Stimulated activated CD4-positive, alpha-beta T cell treated with anti-CD3 and anti-CD28 coated beads, Interleukin-12 subunit alpha, Interleukin-12 subunit beta, amount 100 ng/mL, for 48 hours (primary cell): ENCODE measurements around the gene ADGRG1.

Experiments
- DNase-seq, 3 donors: peaks; one replicate each; pipeline ENCODE4 v3.0.0-alpha.2; 2020; ENCODE audit warnings: low read depth in 2 of 3, low spot score in 1 of 3

ADGRG1 gene

DNA sequence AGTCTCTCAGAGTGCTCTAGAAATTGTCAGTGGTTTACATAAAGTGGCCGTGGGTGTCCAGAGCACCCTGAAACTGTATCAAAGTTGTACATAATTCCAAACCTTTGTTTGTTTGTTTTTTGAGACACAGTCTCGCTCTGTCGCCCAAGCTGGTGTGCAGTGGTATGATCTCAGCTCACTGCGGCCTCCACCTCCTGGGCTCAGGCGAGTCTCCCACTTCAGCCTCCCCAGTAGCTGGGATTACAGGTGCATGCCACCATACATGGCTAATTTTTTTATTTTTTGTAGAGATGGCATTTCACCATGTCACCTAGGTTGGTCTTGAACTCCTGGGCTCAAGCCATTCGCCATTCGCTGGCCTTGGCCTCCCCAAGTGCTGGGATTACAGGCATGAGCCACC, 24.3 kb upstream of the ADGRG1 start:
- no peak for DNase-seq

GRCh38 chr16:57606147-57606846, 22.1 kb upstream of the ADGRG1 start:
- no peak for DNase-seq

GRCh38 chr16:57606847-57607501, 21.5 kb upstream of the ADGRG1 start:
- DNase-seq, result no peak

- DNase-seq, result no peak
These were observed 20.6 kb upstream of the ADGRG1 start for GRCh38 chr16:57607676-57608461.

GRCh38 chr16:57608462-57609113, 19.8 kb upstream of the ADGRG1 start:
- no peak for DNase-seq

DNA sequence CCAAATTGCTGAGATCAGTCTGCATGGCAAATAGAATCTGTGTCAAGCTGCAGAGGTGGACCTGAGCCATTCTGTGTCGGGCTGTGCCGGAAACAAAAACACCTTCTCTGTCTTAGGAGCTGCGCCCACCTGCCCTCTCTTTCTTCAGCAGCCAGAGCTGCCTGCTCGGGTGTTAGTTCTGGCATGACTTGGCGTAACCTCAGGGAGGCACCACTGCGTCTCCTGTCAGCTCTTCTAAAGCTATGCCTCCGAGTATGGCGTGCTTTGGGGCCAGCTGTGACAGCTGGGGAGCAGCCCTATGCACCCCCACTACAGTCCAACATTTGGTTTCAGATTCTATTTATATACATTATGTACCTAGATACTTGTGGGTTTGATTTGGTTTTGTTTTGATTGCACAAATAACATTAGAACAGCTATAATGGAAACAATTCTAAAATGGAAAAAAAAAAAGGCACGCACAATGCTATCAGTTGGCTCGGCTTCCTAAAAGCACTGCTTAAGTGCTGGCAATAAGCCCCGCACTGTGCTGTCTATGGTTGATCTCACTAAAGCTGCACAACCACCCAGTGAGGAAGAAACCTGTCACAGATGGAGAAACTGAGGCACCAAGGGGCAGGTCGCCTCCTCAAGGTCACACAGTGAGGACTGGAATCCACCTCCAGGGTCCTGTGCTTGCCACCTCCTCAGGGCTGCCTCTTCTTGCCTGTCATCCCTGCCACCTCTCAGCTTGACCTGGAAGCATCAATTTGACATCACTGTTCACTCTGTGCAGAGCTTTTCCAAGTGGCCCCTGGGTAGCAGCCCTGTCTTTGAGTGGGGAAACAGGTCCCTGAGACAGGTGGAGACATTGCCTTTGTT, 18.7 kb upstream of the ADGRG1 start:
- peak; percentile 63 to 81 (median 72) for DNase-seq

DNA sequence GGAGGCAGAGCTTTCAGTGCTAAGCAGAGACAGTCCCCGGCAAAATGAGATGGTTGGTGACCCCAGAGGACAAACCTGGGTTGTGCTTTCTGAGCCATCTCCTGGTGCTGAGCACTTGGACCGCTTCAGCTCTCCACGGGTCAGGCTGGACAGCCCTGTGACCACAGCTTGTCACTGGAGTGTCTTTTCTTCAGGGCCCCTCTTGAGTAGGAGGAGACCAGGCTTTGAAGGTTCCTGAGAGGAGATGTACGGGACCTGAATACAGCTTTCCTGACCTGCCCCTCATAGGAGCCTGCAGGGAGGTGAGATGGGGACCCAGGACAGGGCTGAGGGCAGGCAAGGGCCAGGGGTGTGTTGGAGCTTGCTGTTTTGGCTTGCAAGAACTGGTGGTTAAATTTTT, 17.8 kb upstream of the ADGRG1 start:
- no peak for DNase-seq

GRCh38 chr16:57611181-57611580, 17.2 kb upstream of the ADGRG1 start:
- no peak for DNase-seq

- no peak for DNase-seq
These were observed 16.7 kb upstream of the ADGRG1 start for GRCh38 chr16:57611706-57612105.

GRCh38 chr16:57612494-57612893, 15.9 kb upstream of the ADGRG1 start:
- no peak for DNase-seq

GRCh38 chr16:57613514-57613913, 14.9 kb upstream of the ADGRG1 start:
- no peak for DNase-seq

DNA sequence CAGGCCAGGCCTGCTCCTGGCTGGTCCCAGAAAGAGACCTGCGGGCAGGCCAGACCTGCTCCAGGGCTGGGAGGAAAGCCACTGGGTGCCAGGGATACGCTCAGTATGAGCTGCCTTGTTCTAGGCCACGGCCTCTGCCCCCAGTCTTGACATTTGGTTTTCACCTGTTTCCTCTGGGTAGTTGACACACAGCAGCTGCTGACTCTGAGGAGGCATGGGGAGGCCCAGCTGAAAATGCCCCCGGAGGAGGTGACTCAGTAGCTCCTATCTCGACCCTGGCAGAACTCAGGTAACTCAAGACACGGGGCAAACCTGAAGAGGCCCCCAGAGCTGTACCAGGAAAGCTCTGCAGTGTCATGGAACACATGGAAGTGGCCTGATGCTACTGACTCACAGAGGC, 13.9 kb upstream of the ADGRG1 start:
- DNase-seq, result peak in 1 of 3 donors; percentile 45

DNA sequence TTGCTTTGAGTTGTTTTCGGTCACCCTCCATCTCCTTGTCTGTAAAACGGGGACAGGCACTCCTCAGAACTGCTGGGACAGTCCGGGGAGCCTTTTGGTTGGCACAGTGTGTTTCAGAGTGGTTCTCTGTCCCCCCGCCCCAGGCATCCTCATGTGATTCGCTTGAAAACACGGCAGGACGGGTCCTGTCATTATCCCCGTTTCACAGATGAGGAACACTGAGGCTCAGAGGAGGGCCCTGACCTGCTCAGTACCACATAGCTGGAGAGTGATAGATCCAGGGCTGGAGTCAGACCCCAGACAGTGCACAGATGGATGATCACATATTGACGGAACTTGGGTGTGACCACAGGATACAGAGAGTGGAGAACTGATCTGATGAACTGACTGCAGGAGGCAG, 13.5 kb upstream of the ADGRG1 start:
- no peak for DNase-seq

GRCh38 chr16:57615813-57616212, 12.6 kb upstream of the ADGRG1 start:
- no peak for DNase-seq

- no peak for DNase-seq
These were observed 12.2 kb upstream of the ADGRG1 start for GRCh38 chr16:57616241-57616640.

DNA sequence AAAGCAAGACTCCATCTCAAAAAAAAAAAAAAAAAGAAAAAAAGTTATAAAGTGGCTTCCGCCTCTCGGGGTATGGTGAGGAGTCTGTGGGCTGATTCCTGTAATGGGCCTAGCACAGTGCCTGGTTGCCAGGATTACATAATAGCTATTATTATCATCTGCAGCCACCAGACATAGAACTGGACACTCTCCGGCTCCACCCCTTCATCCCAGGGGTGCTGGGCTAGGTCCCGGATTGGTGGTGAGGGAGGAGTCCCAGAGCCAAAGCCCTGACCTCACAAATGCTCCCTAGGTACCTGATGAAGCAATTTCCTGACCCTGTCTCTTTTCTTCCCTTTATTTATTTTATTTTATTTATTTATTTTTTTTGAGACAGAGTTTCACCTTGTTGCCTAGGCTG, 11.6 kb upstream of the ADGRG1 start:
- no peak for DNase-seq

GRCh38 chr16:57617604-57618111, 10.8 kb upstream of the ADGRG1 start:
- DNase-seq, result no peak

GRCh38 chr16:57618296-57619132, 9.9 kb upstream of the ADGRG1 start:
- DNase-seq, result no peak

DNA sequence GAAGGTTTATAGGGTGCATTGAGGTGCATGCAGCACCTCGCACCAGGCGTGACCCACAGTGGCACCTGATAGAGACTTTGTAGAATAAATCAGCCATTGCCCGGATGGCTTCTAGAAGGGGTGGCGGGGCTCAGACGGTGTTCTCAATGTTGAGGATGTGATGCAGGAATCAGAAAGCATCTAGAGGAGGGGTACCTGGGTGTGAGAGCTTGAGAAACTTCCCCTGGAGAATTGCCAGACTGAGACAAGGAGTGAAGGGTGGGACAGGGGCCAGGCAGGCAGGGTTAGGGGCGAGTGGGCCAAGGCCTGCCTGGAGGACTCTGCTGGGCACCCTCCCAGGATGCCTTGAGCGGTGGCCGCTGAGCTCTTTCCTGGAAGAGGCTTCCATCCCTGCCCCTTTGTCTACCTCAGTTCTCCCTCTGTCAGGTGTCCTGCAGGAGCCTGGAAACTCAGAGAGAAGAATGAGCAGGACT, 9.3 kb upstream of the ADGRG1 start:
- DNase-seq, result no peak
